Left cardiac atrium (tissue), 4 donors: Measurements from ENCODE around the gene PLA2G3. TPM values are rescaled to one million over a fixed set of nuclear protein-coding genes. Genes with fewer than 3 reads are reported as not detected.
"Not testable (repeated sequence)": the region's sequence is repeated elsewhere in the genome, so short reads cannot be mapped to it uniquely, and the experiment has no call there.

ENCODE experiments used
- ATAC-seq, 2 donors: fragments of 200-7000 bp; cut with Tn5 transposase; one replicate each; pipeline ENCODE4 v1.9.1; 2020; ENCODE audit warnings: mild to moderate bottlenecking in 2 of 2, moderate library complexity in 2 of 2
- DNase-seq: peaks from one replicate; pipeline ENCODE4 v3.0.0-alpha.2; 2020
- intact Hi-C, 2 donors: fragments of 100-400 bp; cut with DNase I; formaldehyde crosslinking; loops; one replicate each; pipeline versions ENCODE4 v1.14.1 to v1.15.1; 2022 to 2023
- long read RNA-seq: library from polyadenylated mRNA; unstranded; transcript quantifications from one replicate; pipeline ENCODE4 v2.0.0, GENCODE V29; 2021
- total RNA-seq, 2 donors: library from RNA; stranded (reverse); fragmentation: NEBNext Ultra II Directional; extraction: Animal tissue kit (Norgen Biotek cat#: 25700); gene quantifications; one replicate each; pipeline ENCODE4 v1.2.1, GENCODE V29; 2021
- donor health status: DM: no; HTN: yes; CAD: no.
- donor health status: DM: no; HTN: yes; CAD: no; lungs with severe emphysema.
- donor health status: DM: yes; HTN: yes; CAD: no.
- donor health status: Dilated cardiomyopathy.

Gene PLA2G3
- not detected for total RNA-seq
- long read RNA-seq, result 0 reads

GRCh38 chr22:31139866-31140716, at the start of gene PLA2G3:
TSS of gene PLA2G3 (minus strand) at chr22:31140508. CDS start at chr22:31140354, 154 bp downstream.
- intact Hi-C loops, result no loop called here
- ATAC-seq, result peak in 1 of 2 donors; percentile 20
- DNase-seq, result no peak

- intact Hi-C loops, result no loop called here
- ATAC-seq (no peak), DNase-seq (no peak)
Observed at GRCh38 chr22:31187627-31188026, 47.3 kb upstream of the PLA2G3 start.

- intact Hi-C loops, result no loop called here
- DNase-seq (no peak), ATAC-seq (no peak)
Observed at GRCh38 chr22:31185056-31185455, 44.7 kb upstream of the PLA2G3 start.

- ATAC-seq (no peak), DNase-seq (no peak)
- intact Hi-C loops, result no loop called here
Observed at GRCh38 chr22:31184015-31184414, 43.7 kb upstream of the PLA2G3 start.

- intact Hi-C loops, result no loop called here
- ATAC-seq (peak in 1 of 2 donors; percentile 61), DNase-seq (no peak)
Observed at GRCh38 chr22:31179345-31179744, 39.0 kb upstream of the PLA2G3 start.

- DNase-seq, result no peak
- ATAC-seq, result no peak
- intact Hi-C loops, result no loop called here
Observed at GRCh38 chr22:31178859-31179258, 38.6 kb upstream of the PLA2G3 start.

- DNase-seq (no peak), ATAC-seq (peak in 1 of 2 donors; percentile 39)
- intact Hi-C loops, result no loop called here
Observed at GRCh38 chr22:31177420-31178162, 37.3 kb upstream of the PLA2G3 start.

- DNase-seq, result no peak
- ATAC-seq, result no peak
- intact Hi-C loops, result no loop called here
Observed at GRCh38 chr22:31176923-31177322, 36.6 kb upstream of the PLA2G3 start.

GRCh38 chr22:31173386-31174145, 33.3 kb upstream of the PLA2G3 start:
- peak in 1 of 2 donors; percentile 77 for ATAC-seq
- intact Hi-C loops, result no loop called here
- DNase-seq, result no peak

- intact Hi-C loops, DNase-seq, ATAC-seq: not testable (repeated sequence)
Observed at GRCh38 chr22:31171734-31172133, 31.4 kb upstream of the PLA2G3 start.

- intact Hi-C loops, result no loop called here
- no peak for DNase-seq
- ATAC-seq, result no peak
Observed at GRCh38 chr22:31170971-31171370, 30.7 kb upstream of the PLA2G3 start.

- ATAC-seq, result no peak
- intact Hi-C loops, result no loop called here
- DNase-seq, result no peak
Observed at GRCh38 chr22:31162015-31162765, 21.9 kb upstream of the PLA2G3 start.

- ATAC-seq, result no peak
- intact Hi-C loops, result no loop called here
Observed at GRCh38 chr22:31161386-31161785, 21.1 kb upstream of the PLA2G3 start.

GRCh38 chr22:31160328-31160978, 20.1 kb upstream of the PLA2G3 start:
- intact Hi-C loops, result no loop called here
- peak; percentile 61 to 70 for ATAC-seq
- peak; percentile 30 for DNase-seq

More at GRCh38 chr22:31161386-31161785, 21.1 kb upstream of the PLA2G3 start:
- no peak for DNase-seq

GRCh38 chr22:31155422-31155821, 15.1 kb upstream of the PLA2G3 start:
- intact Hi-C loops, result loop anchor here in 1 of 2 donors (10.0 kb wide), 2 partner anchors 71 to 211 kb away; partner anchors contain the start of gene SMTN
- ATAC-seq, result no peak
- no peak for DNase-seq

- DNase-seq, result no peak
- intact Hi-C loops, result loop anchor here in 1 of 2 donors (10.0 kb wide), 2 partner anchors 70 to 210 kb away; partner anchors contain the start of gene SMTN
- no peak for ATAC-seq
Observed at GRCh38 chr22:31154975-31155374, 14.7 kb upstream of the PLA2G3 start.

GRCh38 chr22:31153357-31153756, 13.0 kb upstream of the PLA2G3 start:
- intact Hi-C loops, result loop anchor here in 1 of 2 donors (10.0 kb wide), 2 partner anchors 69 to 209 kb away; partner anchors contain the start of gene SMTN
- ATAC-seq (no peak), DNase-seq (no peak)

- intact Hi-C loops, result loop anchor here in 1 of 2 donors (10.0 kb wide), 2 partner anchors 67 to 207 kb away; partner anchors contain the start of gene SMTN
- ATAC-seq (no peak), DNase-seq (no peak)
Observed at GRCh38 chr22:31151872-31152271, 11.6 kb upstream of the PLA2G3 start.
